Dedifferentiated amniotic fluid mesenchymal stem cell (primary cell): ENCODE results near the gene SMYD1.

Experiments used
- DNase-seq: peaks from one replicate; pipeline ENCODE4 v3.0.0-alpha.2; 2016; ENCODE audit errors: extremely low spot score

Gene SMYD1

DNA sequence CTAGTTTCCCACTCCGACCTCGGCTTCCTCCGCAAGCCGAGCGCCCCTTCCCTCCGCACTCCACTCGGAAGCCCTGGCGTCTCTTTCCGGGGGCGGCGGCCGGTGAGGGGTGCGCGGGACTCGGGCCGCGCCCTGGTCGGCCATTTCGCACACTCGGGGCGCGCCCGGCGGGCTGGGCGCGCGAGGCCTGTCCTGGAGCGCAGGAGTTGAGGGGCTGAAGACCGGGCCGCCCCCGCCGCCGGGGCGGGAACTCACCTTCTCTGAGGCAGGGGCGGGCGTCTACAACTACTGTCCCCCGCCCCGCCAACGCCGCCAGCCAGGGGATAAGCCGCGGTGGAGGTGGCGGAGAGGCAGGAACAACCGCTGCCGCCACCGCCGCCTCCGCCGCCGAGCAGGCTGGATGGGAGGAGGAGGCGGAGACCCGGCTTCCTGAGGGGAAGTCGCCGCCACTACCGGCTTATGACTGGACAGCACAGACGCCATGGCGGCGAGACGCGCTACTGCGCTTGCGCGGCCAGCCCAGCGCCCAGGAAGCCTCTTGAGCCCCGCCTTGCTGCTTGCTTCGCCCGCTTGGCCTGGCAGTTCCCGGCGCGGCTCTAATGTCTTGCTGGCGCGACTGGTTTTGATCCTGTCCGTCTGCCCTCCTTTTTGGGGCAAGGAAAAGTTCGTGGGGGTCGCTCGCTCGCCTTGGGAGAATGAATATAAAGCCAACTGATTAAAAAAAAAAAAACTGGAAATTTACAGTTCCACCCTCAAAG, 12.1 kb upstream of the SMYD1 start, which contains the start of gene KRCC1:
Gene KRCC1 (minus strand): TSS at position 413 of the 758 bp plus-strand sequence. CDS start 27,220 bp downstream, outside the sequence.
- peak; percentile 89 for DNase-seq

DNA sequence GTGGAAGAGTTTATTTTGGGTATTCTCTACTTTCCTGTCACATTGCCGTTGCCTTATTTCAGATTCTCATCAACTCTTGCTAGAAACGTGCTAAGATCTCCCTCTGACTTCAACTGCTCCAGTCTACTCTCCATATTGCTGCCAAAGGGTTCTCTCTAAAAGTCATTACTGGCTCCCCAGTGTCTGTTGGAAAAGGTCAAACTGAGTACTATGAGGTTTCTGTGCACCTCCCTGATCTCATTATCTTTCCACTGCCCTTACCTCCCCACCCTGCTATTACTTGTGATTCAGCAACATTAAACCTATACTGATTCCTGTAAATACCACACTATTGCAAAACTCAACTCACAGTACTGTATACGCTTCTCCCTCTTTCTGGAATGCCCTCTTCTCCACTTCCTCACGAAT, 10.2 kb upstream of the SMYD1 start:
- DNase-seq, result no peak

DNA sequence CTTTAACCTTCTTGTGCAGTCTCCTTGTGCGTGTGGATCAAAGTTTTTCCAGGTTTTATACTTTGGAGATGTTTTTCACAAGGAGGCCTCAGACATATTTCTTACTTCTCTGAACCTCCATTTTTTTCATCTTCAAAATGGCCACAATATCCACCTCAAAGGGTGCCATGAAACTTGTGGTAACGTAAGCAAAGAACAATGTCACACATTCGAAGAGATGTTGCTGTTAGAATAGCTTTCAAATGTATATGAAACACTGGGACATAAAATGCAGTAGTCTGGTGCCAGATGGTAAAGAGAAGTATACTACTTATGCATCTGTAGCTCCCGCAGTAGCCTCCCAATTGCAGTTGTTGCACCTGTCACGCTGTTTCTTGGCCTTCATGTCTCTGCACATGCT, 9.4 kb upstream of the SMYD1 start:
- DNase-seq, result no peak

DNA sequence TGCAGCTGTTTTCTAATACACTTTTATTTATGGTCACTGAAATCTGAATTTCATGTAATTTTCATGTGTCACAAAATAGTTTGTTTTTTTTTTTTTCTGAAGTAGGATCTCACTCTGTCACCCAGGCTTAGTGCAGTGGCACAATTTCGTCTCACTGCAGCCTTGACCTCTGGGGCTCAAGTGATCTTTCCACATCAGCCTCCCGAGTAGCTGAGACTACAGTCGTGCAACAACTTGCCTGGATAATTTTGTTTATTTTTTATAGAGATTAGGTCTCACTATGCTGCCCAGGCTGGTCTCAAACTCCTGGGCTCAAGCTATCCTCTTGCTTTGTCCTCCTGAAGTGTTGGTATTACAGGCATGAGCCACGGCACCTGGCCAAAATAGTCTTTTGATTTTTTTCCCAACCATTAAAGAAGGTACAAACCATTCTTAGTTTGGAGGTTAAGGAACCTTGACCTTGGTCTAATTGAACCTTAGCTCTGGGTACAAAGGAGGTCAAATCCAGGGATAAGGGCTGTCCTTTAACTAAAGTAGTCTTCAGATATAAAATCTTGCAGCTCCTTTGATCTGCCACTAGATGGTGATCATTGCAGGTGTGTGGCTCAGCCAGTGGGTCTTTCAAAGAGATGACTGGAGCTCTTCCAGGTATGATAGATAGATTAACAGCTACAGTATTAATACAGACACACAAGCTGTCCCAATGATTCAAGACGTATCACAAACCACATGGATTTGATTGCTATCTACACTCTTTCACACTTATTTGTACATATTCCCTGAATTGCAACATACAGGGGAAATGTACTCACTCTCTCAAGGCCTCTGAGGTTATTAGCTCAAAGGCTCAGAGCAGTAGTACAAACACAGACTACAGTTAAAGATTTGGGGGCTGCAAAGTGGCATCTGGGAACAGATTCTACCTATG, 7.4 kb upstream of the SMYD1 start:
- DNase-seq, result no peak

DNA sequence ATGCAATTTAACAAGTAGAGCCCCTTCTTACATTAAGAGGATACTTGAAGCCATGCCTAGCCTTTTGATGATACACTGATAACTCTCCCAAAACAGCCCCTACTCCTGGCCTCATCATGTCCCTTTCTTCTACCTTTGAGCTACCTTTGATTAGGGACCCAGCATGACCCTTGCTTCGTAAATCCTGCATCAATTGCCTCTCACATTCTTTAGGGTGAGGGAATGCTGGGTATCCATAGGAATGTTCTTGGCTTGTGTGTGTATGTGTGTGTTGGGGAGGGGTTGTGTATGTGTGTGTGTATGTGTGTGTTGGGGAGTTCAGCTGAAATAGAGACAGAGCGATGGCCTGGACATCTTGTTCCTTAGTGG, 6.7 kb upstream of the SMYD1 start:
- no peak for DNase-seq

DNA sequence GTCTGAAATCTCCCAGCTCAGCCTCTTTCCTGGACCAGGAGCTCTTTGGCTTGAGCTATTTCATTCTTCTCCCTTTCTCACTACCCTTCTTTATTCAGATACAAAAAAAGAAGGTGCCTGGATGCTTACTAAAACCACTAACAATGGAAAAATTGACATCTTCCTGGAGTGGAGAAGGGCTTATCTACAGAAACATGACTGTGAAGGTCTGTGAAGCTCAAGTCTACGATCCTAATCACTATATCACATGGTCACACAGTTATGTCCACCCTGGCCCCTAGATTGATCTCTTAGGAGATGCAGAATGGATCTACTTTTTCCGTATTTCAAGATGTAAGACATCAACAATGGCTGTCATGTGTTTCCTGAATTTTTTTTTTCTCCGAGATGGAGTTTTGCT, 6.3 kb upstream of the SMYD1 start:
- DNase-seq, result no peak

DNA sequence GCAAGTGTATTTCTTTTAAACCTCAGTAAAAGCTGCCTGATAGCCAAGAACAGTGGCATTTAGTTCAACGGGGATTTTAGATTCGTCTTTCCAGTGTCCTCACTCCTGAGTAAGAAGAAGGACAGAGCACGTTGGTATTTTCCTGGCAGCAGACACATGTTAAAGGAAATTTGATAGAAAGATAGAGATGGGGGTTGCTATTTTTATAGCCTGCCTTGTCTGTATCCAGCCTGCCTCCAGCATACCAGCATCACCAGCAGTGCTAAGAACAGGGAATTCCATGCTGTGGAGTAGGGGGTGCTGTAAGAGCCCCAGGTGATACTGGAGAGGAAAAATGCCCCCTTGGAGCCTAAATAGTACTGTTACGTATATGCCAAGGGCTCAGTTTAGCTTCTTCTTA, 1.1 kb upstream of the SMYD1 start:
- no peak for DNase-seq

DNA sequence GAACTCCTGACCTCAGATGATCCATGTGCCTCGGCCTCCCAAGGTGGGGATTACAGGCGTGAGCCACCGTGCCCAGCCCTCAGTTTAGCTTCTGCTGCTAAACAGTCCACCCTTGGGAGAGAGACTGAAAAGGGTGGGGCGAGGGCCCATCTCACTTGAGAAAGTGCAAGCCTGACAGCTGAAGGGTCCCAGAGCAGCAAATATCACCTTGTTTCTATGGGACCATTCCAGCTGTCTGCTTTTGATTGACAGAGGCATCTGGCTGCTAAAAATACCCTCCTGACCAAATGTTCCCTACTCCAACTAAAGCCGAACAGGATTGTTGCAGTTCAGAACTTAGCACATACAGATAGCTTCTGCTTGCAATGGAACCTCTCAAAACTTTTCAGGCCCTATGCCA, 436 bp upstream of the SMYD1 start:
- DNase-seq, result no peak

DNA sequence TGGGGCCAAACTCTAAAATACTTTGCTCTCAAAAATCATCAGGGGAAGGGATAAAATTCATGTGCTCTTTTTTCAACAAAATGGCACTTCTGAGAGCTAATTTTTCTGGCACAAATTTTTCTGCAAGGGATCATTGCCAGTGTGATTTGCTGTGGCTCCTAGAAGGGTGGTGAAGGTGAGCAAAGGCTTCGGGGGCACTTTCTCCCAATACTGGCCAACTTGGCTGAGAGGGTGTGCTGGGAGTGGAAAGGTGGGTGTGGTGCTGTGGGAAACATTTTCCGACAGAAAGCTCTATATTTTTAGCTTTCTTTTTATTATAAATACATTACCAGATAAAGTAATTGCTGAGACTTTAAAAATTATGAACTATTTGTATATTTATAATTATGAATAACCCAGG, 419 bp downstream of the SMYD1 start:
- DNase-seq, result no peak

DNA sequence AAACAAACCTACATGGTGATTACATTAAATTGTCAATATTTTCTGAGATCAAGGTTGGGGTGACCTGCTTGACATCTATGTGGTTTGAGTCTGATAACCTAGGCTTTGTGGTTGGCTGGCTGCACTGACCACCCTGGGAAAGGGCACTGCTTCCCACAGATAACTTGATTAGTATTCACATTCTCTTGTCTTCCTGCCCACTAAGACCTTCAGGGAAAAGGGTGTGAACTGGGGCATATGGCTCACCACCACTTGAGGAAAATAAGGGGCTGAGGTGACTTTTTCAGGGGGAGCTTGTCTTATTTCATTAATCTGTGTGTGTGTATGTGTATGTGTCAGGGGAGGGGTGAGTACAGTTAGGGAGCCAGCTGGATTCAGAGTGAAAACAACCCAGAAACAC, 1.5 kb downstream of the SMYD1 start:
- DNase-seq, result no peak

DNA sequence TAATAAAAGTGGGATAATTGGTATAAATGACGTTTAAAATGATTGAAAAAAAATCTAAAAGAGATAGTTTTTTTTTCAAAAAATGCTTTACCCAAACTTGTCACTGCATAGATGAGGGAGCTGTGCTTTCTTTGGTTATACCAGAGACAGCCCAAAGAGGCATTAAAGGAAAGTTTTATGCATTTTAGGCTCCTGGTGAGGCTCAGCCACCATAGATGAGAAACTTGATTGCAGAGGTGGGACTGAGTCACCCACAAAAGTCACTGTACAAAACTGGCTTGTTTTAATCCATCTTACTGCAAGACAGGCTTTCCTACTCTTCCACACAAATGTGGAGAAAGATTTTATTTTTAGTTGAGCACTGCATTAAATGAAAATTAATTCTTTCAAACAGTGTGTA, 2.4 kb downstream of the SMYD1 start:
- DNase-seq, result no peak

DNA sequence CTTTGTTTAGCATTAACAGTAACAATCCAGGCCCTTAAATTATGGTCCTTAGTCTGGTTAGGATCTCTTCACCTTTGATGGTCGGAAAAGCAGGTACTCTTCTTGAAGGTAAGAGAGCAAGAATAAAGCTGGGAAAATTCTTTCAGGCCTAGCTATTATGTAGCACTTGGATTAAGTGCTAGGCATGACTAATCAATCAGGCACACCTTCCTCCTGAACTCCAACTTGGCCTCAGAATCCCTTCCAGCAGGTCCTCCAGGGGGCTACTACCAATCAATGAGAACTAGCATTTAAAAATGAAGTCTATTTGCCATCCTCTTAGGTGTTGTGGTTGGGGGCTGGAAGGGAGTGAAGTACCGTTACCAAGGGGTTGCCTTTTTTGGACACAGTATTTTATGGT, 3.7 kb downstream of the SMYD1 start:
- no peak for DNase-seq

DNA sequence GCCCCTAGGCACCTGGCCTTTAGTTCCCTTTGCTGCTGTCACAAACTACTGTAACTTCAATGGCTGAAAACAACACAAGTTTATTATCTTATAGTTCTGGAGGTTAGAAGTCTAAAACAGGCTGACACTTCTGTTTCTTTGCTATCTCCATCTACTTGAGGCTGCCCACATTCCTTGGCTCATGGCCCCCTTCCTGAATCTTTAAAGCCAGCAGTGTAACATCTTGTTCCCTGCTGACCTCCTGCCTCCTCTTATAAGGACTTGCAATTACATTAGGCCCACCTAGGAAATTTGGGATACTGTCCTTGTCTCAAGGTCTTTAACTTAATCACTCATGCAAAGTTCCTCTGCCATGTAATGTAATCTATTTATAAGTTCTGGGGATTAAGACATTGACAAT, 6.5 kb downstream of the SMYD1 start:
- DNase-seq, result no peak

DNA sequence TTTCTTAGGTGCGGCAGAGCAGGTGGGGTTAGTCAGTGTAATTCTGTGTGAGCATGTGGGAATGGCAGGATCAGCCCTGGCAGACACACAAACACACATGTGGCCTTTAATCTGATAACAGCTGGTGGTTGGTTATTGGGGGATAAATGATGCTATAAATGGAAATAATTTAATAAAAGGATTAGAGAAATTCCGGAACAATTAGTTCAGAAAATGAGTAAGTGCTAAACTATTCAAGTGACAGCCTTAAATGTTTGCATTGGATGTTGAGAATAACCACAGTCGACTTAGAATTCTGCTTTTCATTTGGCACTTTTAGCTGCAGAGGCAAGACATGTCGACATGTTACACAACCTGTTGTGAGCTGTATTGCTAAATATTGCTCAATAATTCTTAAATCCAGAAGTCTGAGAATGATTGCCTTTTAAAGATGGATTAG, 7.2 kb downstream of the SMYD1 start:
- peak; percentile 60 for DNase-seq

DNA sequence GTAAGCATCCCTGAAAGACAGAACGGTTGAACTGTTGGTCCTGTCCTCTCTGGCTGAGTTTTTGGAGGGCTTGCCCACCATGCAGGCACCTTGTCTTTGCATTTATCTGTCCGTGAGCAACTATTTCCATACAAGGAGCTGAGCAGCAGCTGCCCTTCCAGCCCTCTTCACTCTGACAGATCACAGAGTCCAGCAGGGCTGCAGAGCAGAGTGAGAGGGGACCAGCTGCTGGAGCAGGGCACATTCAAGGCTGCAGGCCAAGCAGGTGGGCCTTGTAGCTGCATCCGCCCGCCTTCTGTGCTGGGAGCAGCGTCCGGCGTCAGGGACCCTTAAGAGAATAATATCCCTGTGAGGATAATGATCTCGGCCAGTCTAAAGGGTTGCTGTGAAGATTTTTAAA, 9.5 kb downstream of the SMYD1 start:
- DNase-seq, result no peak

DNA sequence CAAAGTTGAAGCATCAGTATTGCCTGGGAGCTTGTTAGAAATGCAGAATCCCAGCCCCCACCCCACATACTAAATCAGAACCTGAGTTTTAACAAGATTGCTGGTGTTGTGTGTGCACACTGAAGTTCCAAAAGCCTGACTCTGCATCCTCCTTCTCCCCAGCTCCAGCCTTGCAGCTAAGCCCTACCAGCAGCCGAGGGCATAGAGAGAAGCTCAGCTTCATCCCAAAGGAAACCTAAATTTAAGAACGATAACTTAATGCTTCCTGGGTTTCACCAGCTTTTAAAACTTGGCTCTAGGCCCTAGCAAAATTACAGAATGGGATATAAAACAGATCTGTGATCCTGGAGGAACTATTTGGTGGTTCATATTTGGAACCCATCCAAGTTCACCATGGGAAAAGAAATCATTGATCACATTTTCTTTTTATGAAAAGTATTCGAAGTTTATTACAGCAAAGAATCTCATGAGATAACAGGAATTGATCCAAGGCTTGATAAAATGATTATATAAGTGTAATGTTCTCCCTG, 11.1 kb downstream of the SMYD1 start:
- DNase-seq, result no peak

DNA sequence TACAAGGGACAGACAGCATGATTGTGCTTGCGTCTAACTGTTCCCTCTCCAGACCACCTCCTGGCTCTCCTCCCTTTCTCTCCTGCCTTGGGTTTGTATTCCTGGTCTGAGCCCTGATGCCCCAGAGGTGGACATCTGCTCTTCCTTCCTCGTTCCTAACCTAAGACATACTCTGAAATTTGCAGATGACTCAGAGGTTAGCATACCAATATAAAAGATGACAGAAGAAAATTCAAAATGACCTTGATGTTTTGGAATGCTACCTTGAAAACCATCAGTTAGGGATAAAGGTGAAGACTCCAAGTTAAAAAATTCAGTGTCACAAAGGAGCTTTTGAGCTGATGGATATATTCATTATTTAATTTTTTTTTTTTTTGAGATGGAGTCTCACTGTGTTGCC, 12.9 kb downstream of the SMYD1 start:
- DNase-seq, result no peak

DNA sequence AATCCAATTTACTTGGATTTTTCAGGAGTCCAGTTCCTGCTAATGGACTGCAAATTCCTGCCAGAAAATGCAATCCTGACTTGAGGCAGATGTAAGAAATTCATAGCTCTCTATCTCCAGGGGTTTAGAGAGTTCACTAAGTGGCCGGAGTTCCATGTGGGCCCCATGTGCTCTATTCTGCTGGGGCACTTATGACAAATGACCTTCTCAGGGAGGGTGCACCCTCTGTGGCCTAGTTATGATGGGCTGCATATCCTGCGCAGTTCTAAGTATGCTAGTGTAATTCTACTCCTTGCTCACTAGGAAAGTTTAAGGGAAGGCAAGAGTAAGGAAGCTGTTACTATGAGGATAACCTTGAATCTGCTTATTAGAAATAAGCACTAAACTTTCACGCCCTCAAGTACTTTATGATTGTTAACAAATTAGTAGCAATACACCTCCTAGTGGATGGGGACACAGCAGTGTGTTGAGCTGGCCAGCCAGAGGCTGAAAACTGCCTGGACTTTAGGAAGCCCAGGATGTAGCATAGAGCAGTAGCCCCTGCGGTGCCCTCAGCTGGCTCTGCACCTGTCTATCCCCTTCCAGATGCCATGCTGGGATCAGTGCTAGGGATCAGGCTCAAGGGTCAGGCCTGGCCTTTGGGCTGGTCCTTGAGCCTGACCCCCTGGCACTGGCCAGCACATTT, 14.4 kb downstream of the SMYD1 start:
- no peak for DNase-seq

DNA sequence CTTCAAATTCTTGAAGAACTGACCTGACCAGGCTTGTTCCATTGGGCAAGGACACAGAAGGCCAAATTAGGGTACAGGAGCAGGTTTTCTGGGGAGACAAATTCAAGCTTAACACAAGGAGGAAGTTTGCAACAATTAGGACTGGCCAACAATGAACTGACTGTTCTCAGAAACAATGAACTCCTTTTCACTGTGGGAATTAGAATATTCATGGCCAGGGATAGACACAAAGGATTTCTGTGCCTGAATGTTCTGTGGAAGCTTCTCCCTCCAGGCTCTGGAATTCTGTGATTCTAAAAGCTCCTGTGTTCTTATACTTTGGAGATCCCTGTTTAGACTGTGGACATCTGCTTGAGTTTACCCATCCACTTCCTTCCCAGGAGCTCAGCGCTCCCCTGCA, 15.2 kb downstream of the SMYD1 start:
- DNase-seq, result no peak

DNA sequence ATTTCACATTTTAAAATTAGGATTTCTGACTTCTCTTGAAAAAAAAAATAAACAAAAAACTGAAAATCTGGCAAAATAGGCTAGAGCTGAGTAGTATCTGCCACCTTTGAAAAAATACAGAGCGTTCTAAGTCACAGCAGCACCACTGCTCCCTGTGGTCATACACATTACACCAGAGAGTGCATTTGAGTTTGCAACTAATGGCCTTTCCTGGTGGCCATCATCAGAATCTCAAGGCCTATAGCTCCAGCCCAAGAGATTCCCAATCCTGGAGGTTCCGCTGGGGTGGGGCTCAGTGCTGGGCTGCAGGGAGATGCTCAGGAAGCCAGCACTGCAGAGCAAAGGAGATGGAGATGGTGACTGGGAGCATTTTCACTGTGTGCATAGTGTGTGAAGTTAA, 17.5 kb downstream of the SMYD1 start:
- no peak for DNase-seq

DNA sequence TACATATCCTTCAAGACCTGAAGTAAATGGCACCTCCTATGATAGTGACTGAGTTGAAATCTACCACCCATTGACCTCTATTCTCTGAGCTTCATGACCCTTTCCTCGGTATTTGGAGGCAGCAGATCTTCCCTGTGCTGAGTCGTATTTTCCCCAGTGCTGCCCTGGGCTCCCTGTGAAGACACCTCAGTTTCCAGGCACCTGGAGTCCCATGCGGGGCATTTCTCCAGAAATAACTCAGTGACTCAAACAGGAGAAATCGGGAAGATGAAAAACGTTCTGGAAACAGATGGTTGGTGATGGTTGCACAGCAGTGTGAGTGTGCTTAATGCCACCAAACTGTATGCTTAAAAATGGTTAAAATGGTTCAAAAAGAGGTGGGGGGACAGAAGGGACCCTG, 18.0 kb downstream of the SMYD1 start:
- DNase-seq, result no peak

DNA sequence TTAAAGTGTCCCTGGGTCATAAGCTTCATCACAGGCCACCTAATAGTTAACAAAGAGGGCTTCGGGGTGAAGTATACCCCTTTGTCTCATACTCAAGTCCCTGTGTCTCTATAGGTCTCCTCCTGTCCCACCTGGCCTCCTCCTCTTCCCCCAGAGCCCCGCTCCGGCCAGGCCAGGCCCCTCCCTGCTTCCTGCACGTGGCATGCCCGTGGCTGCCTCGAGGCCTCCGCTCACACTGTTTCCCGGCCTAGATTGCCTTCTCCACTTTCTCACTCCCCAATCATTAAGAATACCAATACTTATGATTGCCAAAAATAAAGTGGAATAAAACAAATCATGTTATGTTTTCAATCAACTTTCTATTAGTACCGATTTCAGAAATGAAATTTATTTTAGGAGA, 18.8 kb downstream of the SMYD1 start:
- no peak for DNase-seq
